ENCODE results near the gene TCF3.

TCF3 gene

GRCh38 chr19:1608359-1609102 is 43.9 kb downstream of the TCF3 start:
- Histone ChIP-seq H3K36me3 (peaks cover 31 to 47% (median 32%) of the 10 kb centered on the region in 3 donors), H3K27me3 (no peaks in the 10 kb centered on the region), H3K4me1 (peaks cover 0 to 27% (median 23%) of the 10 kb centered on the region in 4 donors), H3K9me3 (no peaks in the 10 kb centered on the region), H3K27ac (no peak overlapping the region), H3K4me3 (no peak overlapping the region)
- TF ChIP-seq CTCF (IDR thresholded peaks at IDR 0.05): no peak
- DNase-seq: no peak
- intact Hi-C loops (cut with DNase I; ENCODE audit: low total_unique reads): no loop called here

- Histone ChIP-seq H3K36me3 (peaks cover 11 to 32% (median 16%) of the 10 kb centered on the region in 3 donors), H3K4me1 (peaks cover 0 to 39% (median 31%) of the 10 kb centered on the region in 4 donors), H3K27ac (peak overlapping the region; percentile 84 to 94), H3K27me3 (no peaks in the 10 kb centered on the region), H3K9me3 (no peaks in the 10 kb centered on the region), H3K4me3 (peak overlapping the region; percentile 80 to 99)
- intact Hi-C loops (cut with DNase I; ENCODE audit: low total_unique reads): loop anchor here (2.0 kb wide), 1 partner anchor 45 kb away; no protein-coding TSS in a partner anchor
- no peak for TF ChIP-seq CTCF (IDR thresholded peaks at IDR 0.05)
- peak in 1 of 2 donors; percentile 28 for DNase-seq
Measured at GRCh38 chr19:1606138-1606651, 46.2 kb downstream of the TCF3 start.

GRCh38 chr19:1605236-1606137 is 46.9 kb downstream of the TCF3 start, which contains the start of gene UQCR11:
UQCR11 (minus strand) TSS chr19:1605462; CDS start chr19:1605409, 53 bp downstream.
- intact Hi-C loops (cut with DNase I; ENCODE audit: low total_unique reads): loop anchor here (2.0 kb wide), 1 partner anchor 45 kb away; no protein-coding TSS in a partner anchor
- peak; percentile 56 to 76 for TF ChIP-seq CTCF (IDR thresholded peaks at IDR 0.05)
- Histone ChIP-seq H3K9me3 (no peaks in the 10 kb centered on the region), H3K36me3 (peaks cover 4 to 25% (median 12%) of the 10 kb centered on the region in 3 donors), H3K27me3 (no peaks in the 10 kb centered on the region), H3K27ac (peak within 1 kb of the TSS; percentile 84 to 94), H3K4me1 (peaks cover 0 to 39% (median 31%) of the 10 kb centered on the region in 4 donors), H3K4me3 (peak within 1 kb of the TSS; percentile 80 to 99)
- DNase-seq: peak; percentile 95 to 97

- no peak overlapping the region for H3K27ac ChIP-seq
- intact Hi-C loops (cut with DNase I; ENCODE audit: low total_unique reads): no loop called here
Measured at GRCh38 chr19:1602091-1602707, 50.2 kb downstream of the TCF3 start.

More at GRCh38 chr19:1602091-1602707, 50.2 kb downstream of the TCF3 start:
- no peaks in the 10 kb centered on the region for H3K27me3 ChIP-seq
- TF ChIP-seq CTCF (IDR thresholded peaks at IDR 0.05): no peak
- no peaks in the 10 kb centered on the region for H3K9me3 ChIP-seq
- H3K4me1 ChIP-seq: peaks cover 0 to 42% (median 31%) of the 10 kb centered on the region in 4 donors
- no peak overlapping the region for H3K4me3 ChIP-seq
- no peak for DNase-seq
- H3K36me3 ChIP-seq: peaks cover 16 to 37% (median 33%) of the 10 kb centered on the region in 3 donors

All from tibial artery (tissue), 4 donors.